Measurements from ENCODE around the gene PELI1. TPM values are rescaled to one million over a fixed set of nuclear protein-coding genes. Genes with fewer than 3 reads are reported as not detected.

Gene PELI1
- total RNA-seq, 1 donor from 2014 or later, result 50.7 TPM

DNA sequence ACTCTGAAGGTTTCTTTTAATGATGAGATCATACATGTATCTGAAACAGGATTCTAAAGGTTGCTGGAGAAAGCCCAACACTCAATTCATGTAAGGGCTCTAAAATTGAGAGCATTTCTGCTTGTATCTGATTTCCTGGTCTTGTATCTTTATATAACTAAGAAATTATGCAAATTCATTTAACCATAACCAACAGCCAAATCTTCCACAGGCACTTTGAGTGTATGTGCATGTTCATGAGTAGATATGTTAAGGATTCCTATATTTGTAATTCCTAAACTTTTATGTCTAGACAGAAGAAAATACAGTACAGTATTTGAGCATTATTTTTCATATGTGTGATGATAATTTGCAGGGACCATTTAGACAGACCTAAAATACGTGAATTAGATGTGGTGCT is 20.4 kb upstream of the PELI1 start:
- no peak for DNase-seq (ENCODE audit: low spot score)
- intact Hi-C loops (cut with DNase I), result no loop called here
- no peak for ATAC-seq

DNA sequence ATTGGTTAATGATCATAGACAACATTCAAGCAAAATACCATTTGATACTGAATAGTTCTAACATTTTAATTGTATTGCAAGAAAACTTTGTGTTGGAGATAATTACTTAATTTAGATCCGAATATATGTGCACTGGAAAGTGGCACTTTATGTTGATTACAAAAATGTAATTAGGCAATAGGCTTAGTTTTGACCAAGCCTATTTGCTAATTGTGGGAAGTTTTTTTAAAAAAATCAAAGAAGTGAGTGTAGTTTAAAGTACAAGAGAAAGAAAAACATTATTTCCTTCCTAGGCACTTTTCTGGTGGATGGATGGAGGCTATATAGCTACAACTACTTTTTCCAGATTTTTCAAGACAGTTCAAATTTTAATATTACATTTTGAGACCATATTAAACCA is 18.3 kb upstream of the PELI1 start:
- DNase-seq (ENCODE audit: low spot score) (no peak), ATAC-seq (no peak)
- intact Hi-C loops (cut with DNase I), result no loop called here

DNA sequence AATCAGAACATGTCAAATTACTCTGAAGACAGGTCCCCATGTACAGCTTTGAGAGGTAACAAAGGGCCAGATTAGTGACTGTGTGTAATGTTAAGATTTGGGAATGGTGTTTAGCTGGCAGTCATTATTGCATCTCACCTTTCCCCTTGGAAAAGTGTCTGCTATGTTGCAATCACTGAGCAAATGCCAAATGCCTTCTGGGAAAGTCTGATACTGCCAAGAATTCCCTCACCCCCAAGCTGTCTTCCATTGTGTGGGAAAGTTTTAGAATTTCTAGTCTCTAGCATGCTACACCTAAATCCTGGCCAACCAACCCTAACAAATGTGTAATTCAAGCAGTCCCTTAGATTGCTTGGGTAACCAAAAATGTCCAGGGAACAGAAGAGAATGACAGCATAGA is 13.6 kb upstream of the PELI1 start:
- ATAC-seq, result peak; percentile 45
- DNase-seq (ENCODE audit: low spot score), result no peak
- intact Hi-C loops (cut with DNase I), result no loop called here

DNA sequence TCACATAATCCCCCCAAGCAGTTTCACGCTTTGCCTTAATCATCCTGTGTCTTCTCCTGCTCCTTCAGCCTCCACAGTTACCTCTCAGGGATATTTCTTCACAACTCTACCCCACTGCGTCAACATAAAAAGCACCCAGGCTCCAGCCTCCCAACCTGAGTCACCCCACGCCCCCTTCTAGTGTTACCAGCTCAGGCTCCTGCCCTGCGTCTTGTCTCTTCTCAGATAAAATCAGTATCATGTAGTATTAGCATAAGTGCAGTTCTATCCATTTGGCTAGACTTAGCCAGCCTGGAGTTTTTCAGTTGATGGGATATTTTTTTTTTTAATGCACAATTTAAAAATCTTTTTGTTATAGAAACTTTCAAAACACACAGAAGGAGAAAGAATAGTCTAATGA is 9.6 kb upstream of the PELI1 start:
- intact Hi-C loops (cut with DNase I), result no loop called here
- ATAC-seq (no peak), DNase-seq (ENCODE audit: low spot score) (no peak)

DNA sequence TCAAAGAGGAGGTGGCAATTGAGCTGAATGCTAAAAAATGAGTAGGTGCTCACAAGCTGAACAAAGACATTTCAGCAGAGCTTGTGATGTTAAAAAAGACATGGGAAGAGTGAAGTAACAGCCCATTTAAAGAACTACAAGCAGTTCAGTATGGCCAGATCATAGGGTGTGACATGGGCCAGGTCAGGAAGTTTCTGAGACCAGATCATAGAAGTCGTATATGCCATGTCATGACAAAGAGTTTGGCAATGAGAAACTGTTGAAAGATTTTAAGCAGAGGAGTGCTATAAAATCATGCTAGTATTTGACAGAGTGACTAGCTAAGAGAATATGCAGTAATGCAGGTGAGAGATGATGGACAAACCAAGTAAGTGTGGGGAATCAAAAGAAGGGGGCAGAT is 7.3 kb upstream of the PELI1 start:
- no peak for ATAC-seq
- no peak for DNase-seq (ENCODE audit: low spot score)
- intact Hi-C loops (cut with DNase I), result no loop called here

DNA sequence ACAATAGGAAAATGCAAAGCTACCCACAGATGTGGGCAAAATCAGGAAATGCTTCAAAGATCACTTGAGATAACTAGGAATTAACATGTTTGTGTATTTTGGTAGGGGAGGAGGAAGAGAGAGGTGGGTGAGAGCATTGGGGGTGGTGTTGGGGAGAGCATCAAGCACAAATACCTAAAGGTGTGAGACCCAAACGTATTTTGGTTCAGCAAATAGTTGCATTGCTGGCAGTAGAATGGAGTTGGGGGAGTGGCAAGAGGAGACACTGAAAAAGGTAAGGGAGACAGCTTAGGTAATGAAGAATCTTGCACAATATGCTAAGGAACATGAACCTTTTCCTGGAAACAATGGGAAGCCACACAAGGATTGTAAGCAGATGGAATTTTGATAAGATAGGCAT is 1.5 kb upstream of the PELI1 start:
- DNase-seq (ENCODE audit: low spot score), result no peak
- ATAC-seq, result no peak
- intact Hi-C loops (cut with DNase I), result no loop called here

DNA sequence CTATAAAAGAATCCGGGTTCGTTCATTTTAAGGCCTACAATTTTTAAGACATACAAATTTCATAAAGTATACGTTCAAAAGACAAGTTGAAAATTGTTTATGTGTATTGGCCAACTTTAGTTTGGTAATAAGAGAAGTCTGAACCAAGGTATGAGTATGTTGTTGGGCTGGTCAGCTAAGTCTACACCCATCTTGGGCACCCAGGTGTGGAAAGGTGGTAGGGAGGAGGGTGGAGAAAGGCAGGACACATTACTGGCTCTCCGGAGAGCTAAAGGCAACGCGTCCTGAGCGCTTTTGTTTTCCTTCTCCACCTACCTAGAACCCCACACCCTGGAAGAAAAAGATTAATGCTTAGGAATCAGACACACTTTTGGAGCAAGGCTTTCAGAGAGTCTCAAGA is 899 bp upstream of the PELI1 start:
- intact Hi-C loops (cut with DNase I), result no loop called here
- DNase-seq (ENCODE audit: low spot score), result no peak
- no peak for ATAC-seq

DNA sequence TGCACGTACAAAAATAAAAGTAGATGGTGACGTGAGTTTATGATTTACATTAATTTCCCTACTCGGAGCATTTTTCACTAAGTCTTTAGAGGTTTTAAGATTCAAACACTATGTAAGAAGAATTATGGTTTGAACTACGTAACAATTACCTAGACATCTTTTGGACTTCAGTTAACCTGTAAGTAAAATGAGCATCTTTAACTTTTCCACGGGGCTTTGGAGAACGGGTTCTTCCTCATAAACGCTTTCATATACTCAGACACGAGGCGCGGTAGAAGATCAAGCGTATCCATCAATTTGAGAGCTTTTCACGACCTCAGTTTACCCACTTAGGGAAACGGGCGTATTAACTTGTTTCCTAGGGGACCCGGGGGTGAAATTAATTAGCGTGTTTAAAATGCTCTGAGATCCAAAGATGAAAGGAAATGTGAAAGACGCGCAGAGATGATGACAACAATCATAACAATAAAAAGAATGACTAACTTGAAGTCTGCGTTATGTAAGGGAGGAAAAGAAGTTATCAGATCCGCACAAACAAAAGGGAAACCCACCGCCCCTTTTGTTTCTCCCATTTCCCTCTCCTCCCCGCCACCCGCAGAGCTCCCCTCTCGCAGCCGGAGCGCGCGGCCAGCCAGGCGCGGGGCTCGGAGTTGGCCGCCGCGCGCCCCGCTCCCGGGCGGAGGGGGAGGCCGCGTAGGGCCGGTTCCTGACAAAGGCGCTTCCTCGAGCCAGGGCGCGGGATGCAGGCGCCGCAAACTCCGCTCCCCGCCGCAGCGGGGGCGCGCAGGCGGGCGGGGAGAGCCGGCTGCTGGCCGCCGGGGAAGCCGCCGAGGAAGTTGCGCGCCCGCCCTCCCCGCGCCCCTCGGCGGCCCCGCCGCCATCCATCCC is 807 bp downstream of the PELI1 start:
- intact Hi-C loops (cut with DNase I), result no loop called here
- DNase-seq (ENCODE audit: low spot score) (no peak), ATAC-seq (no peak)

DNA sequence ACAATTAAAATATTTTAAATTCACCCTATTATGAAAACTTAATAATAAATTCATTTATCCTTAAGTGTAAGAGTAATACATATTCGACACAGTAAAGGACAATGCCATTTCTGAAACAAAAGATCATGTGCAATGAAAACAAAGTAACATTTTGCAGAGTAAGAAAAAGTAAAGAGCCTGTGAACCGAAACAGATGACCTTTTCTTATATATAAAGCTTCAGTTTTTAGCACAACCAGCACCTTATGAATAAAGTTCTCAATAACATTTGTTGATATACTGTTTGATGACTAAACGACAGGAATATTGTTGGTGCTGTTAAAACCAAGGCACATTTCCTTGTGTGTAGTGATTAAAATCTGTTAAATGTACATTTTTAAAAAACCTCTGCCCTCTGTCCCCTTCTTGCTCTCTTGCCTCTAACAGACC is 1.5 kb downstream of the PELI1 start:
- intact Hi-C loops (cut with DNase I), result no loop called here
- no peak for DNase-seq (ENCODE audit: low spot score)
- ATAC-seq, result no peak

DNA sequence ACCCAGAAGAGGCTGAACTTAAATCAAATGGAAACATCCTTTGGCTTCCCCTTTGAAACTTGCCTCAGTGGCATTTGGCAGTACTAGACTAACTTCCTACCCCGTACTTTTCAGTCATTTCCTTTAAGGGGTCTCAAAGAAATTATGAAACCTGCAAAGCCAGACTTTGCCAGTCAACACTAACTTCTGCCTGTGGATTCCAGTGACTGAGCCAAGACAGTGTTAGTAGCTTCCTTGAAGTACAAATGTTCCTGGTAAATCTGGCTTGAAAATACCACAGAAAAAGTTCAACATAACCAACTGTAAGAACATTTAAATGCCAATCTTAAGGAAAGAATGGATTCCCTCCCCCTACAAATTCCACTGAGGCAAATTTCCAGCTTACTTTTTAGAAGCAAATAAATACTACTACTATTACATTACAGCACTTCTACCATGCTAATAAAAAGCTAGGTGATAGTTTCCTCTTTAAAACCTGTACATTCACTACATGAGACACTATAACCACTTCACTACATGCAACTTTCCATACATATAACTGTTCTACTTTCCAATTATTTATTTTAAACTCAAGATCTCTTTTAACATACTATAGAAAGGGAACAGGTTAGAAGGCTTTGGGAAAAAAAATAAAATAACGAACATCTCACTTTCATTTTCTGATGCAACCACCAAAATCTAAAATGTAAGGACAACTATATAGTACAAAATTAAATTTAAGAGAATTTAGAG is 2.4 kb downstream of the PELI1 start:
- DNase-seq (ENCODE audit: low spot score) (no peak), ATAC-seq (no peak)
- intact Hi-C loops (cut with DNase I), result no loop called here

DNA sequence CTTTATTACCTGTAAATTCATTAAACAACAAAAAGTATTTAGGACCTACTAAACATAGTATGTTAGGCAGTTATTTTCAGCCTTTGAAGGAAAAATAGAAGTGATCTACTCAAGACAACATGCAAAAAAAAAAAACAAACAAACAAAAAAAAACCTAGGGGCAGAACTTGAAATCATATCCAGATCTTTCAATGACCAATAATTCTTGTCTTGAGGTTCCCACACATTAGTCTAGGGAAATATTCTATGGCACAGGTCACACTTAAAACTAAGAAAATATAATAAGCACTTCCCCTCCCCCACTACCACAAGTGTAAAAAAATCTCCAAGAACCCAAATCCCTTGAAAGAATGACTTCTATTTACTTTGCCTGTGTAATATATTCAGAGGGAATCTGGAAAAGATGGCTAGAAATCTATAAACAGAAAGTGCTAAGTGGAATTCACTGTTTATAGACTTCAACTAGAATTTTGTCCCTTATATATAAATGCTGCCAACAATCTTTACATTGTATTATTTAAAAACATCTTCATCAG is 3.5 kb downstream of the PELI1 start:
- no peak for ATAC-seq
- no peak for DNase-seq (ENCODE audit: low spot score)
- intact Hi-C loops (cut with DNase I), result no loop called here

DNA sequence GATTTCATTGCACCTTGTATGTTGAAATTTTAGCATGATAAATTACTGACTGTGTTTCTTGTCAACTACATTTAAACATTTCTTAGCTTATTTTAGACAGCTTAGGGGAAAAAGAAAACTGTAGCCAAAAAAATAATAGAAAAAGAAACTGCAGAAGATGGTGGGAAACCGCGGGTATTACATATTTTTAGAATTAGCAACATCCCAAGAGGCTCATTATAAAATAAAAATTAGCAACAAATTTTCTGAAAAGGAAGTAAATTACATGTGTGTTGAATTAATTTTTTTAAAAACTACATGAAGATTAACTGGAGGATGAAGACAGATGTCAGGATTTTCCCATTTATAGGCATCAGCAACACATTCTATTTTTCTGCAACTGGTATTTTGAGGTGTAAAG is 4.3 kb downstream of the PELI1 start:
- ATAC-seq (no peak), DNase-seq (ENCODE audit: low spot score) (no peak)
- intact Hi-C loops (cut with DNase I), result no loop called here

DNA sequence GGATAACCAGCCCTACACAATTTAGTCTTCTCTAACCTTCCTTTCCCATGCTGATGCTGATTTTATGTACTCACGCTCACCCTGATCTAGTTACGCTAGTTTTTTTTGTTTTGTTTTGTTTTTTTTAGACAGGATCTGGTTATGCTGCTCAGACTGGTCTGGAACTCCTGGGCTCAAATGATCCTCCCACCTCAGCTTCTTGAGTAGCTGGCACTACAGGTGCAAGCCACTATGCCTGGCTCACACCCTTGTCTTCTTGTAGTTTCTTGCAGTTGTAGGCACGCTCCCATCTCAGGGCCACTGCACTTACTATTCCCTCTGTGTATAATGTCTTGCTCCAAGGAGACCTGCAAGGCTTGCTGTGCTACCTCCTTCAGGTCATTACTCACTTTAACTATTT is 6.2 kb downstream of the PELI1 start:
- ATAC-seq (no peak), DNase-seq (ENCODE audit: low spot score) (no peak)
- intact Hi-C loops (cut with DNase I), result no loop called here

DNA sequence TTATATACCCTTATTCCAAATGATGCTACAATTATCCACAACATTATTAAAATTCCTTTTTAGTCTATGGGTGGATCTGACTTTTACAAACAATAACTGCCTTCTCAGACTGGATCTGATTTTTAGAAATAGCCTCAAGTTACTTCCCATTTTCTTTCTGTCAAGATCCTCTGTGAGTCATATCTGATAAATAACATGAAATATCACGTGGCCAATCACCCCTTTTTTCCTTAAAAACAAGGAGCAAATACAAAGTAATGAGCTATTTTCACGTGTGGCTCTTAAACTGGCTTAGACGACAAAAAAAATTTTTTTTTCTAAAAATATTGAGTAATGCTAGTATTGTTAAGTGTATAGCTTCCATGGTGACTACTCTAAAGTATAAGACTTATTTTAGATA is 6.7 kb downstream of the PELI1 start:
- ATAC-seq, result no peak
- no peak for DNase-seq (ENCODE audit: low spot score)
- intact Hi-C loops (cut with DNase I), result no loop called here

DNA sequence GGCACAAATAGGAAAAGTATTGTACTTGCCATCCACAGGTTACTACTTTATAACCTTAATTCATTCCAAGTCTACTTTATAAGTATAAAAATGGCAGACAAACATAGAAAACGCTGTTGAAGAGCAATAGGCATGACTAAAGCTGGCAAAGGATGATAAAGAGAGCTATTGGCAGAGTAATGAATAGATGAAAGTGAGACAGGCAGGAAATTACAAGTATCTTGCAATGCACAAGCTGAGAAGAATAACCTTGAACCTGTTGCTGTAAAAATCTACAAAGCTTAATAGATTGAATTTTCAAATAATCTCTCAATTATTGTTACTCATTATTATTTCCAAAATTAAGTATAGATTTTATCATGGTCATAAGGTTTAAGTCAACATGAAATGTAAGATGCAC is 8.8 kb downstream of the PELI1 start:
- intact Hi-C loops (cut with DNase I), result no loop called here
- DNase-seq (ENCODE audit: low spot score), result no peak
- ATAC-seq, result no peak

DNA sequence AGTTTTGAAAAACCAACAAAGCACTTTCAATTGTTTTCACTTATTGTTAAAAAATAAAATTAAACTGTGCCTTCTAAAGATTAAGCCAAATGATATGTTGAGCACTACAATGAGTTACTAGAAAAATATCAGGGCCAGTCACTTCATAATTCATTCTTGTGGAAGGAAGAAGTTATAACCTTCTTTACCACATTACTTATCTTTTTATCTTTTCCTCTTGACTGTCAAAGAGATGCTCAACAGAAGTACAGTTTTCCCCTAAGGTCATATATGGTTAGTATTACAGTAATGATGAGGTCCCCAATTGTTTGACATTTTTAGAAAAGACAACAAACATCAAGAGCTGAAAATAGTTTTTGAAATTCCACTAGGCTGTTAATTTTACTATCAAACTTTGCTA is 9.4 kb downstream of the PELI1 start:
- intact Hi-C loops (cut with DNase I), result no loop called here
- ATAC-seq (no peak), DNase-seq (ENCODE audit: low spot score) (no peak)

DNA sequence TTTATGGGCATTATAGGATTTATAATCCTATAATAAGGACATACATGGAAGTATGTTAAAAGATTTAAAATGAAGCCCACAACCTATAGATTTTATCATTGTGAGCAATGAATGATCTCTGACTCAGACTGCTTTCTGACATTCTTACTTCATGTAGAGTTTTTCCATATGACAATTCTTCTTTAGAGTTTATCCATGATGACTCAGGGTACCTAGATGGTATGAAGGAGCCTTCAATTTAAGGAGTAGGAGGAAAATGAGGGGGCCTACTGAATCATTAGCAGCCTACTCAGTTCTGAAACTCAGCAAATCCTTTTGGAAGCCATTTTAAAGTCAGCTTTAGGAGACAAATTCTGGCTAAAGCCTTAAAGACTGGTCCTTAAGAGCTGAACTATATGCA is 10.4 kb downstream of the PELI1 start:
- DNase-seq (ENCODE audit: low spot score) (no peak), ATAC-seq (no peak)
- intact Hi-C loops (cut with DNase I), result no loop called here

DNA sequence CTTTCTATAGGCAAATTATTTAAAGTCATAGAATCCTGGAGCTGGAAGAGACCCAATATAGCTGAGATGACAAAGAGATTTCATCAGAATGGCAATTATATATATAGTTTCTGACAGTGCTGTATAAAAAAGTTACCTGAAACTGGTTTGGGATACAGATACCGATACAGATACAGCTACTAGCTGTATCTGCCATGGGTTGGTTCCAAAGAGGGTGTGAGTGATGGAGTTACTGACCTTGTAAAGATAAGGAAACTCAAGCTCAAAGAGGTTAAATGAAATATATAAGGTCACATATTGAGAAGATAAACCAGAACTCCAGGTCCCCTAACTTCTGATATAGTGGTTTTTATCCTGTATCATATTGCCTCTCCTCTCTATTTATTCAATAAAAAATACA is 10.9 kb downstream of the PELI1 start:
- intact Hi-C loops (cut with DNase I), result no loop called here
- ATAC-seq (no peak), DNase-seq (ENCODE audit: low spot score) (no peak)

DNA sequence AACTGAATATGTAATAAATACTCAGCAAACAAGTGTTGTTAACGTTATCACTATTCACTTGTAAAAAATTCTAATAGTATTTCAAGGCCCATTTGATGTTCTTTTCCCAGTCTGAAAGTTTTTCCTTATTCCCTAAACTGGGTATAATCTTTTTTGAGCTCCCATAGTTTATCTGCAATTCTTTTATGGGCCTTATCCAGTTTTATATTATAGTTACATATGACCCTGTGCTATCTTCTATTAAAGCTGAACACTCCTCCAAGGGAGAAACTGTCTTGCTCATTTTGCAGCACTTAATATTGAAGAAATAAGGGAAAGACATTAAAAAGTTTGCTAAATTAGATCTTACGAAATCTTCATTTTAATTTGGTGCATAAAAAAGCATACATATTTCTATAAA is 13.9 kb downstream of the PELI1 start:
- no peak for DNase-seq (ENCODE audit: low spot score)
- intact Hi-C loops (cut with DNase I), result no loop called here
- ATAC-seq, result no peak

DNA sequence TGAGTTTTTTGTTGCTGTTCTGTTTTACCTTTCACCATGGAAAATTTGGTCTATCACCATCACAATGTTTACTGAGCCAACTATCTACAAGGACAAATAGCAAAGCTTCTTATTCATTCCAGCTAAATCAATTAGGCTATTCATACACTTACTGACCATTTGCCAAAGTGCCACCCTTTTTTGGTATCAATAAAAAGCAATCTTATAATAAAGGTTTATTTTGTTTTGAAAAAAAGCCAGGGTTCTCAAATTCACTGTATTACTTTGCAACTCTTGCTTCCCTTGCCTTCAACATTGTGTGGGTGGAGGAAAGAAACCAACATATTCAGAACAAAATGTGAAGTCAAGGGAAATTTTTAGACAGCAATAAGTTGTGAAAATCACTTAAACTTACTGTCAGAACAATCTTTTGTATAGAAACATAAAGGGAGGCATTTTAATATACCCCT is 15.3 kb downstream of the PELI1 start:
- no peak for ATAC-seq
- intact Hi-C loops (cut with DNase I), result no loop called here

More for the DNA sequence above, 15.3 kb downstream of the PELI1 start:
- DNase-seq (ENCODE audit: low spot score), result no peak

All from sciatic nerve (tissue), 2 donors.